ENCODE data around the gene SCUBE2.

DNA sequence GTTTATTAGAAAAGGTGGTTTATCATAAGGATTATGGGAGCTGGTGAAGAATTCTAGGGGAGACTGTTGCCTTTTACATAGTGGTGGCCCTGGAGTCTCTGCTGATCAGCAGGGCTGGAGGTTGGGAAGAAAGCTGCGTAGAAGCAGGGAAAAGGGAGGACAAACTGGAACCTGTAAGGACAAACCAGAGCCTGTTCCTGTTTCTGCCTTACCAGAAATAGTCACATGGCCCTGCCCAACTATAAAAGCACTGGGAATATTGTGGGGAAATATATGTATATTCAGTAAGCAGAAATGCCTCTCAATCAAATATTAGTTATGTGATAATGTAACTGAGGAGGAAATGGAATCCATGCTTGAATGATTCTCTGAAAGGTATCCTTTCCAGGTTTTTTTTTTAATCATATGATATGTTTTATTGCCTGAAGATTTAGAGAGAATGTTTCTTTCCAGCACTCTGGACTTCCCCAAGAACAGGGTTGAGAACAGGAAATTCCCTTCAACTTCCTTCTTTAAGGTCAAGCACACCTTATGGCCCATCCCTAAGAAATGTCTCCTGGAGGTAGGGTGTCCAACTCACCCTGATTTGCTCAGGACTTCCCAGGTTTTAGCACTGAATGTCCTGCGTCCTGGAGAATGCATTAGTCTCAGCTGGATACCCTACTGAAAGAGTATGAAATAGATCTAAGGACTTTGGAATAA, 33.9 kb upstream of the SCUBE2 start:
- TF ChIP-seq CTCF (IDR thresholded peaks at IDR 0.05; ENCODE audit: insufficient read depth, low read depth, low read length) (no peak), EZH2 (IDR thresholded peaks at IDR 0.05; ENCODE audit: insufficient read depth, low read length) (no peak)
